ENCODE results near the gene ZMYM2.
"Not testable (repeated sequence)": the region's sequence is repeated elsewhere in the genome, so short reads cannot be mapped to it uniquely, and the experiment has no call there.

Gene ZMYM2

DNA sequence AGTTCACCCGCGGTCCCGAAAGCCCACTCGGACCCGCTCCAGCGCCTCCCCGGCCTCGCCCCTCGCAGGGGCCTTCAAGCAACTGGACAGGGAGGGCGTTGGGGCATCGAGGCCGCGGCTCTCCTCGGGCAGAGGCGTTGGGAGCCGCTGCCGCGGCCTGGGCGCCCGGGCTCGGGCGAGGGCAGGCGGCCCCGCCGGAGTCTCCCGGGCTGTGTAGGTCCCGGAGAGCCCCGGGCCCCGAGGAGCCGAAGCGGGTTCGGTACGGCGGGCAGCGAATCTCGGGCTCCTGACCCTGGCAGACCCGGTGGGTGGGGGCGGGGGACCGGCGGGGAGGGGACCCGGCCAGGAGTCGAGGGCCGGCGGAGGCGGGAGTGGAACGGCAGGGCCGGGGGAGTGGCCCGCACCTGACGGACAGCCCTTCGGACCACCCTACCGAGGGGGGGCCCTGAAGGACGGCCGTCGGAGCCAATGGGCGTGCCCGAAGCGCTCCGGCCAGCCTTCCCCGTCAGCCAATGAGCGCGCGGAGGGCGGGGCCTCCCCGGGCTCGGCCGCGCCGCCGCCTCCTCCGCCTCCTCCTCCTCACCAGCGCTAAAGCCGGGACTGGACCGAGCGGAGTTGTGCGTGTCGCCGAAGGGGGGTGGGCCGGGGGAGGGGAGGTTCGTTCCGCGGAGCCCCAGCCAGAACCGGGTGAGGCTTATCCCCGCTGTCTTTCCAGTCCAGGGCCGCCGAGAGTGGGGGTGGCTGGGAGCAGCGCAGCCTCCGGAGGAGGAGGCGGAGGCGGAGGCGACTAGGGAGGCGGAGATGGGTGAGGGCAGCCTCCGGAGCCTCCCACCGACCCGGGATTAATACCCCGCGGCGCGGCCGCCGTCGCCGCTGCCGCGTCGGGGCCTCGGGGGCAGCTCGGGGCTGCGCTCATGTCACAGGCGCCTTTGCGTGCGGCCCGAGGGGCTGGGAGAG lies at the start of gene ZMYM2:
Gene ZMYM2, plus strand, starts transcription at position 573 of the 957 bp plus-strand sequence. CDS start 34,346 bp downstream, outside the sequence.
- DNase-seq = peak; percentile 98

GRCh38 chr13:19910336-19911072 lies 48.0 kb upstream of the ZMYM2 start:
- no peak for DNase-seq

- peak; percentile 13 for DNase-seq
Observed at GRCh38 chr13:19927117-19927748, 31.3 kb upstream of the ZMYM2 start.

GRCh38 chr13:19940106-19940505 lies 18.4 kb upstream of the ZMYM2 start:
- no peak for DNase-seq

DNA sequence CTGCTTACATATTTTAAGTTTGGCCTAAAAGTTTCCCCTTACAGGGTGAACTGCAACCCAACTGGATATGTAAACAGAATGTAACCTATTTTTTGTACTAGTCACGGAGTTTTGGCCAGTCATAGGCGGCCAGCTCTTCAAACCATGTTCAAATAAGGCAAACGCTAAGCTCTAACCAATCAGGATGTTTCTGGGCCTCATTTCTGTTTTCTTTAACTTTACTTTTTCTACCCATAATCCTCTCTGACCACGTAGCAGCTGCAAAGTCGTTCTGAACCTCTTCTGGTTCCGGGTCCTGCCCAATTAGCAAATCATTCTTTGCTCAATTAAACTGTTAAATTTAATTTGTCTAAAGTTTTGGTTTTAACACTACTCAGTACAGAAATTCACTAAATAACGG lies 8.2 kb upstream of the ZMYM2 start:
- no peak for DNase-seq

GRCh38 chr13:19952850-19953249 lies 5.7 kb upstream of the ZMYM2 start:
- DNase-seq = no peak

- no peak for DNase-seq
Observed at GRCh38 chr13:19955873-19956559, 2.5 kb upstream of the ZMYM2 start.

- peak; percentile 89 for DNase-seq
Observed at GRCh38 chr13:19957320-19958154, 990 bp upstream of the ZMYM2 start.

DNA sequence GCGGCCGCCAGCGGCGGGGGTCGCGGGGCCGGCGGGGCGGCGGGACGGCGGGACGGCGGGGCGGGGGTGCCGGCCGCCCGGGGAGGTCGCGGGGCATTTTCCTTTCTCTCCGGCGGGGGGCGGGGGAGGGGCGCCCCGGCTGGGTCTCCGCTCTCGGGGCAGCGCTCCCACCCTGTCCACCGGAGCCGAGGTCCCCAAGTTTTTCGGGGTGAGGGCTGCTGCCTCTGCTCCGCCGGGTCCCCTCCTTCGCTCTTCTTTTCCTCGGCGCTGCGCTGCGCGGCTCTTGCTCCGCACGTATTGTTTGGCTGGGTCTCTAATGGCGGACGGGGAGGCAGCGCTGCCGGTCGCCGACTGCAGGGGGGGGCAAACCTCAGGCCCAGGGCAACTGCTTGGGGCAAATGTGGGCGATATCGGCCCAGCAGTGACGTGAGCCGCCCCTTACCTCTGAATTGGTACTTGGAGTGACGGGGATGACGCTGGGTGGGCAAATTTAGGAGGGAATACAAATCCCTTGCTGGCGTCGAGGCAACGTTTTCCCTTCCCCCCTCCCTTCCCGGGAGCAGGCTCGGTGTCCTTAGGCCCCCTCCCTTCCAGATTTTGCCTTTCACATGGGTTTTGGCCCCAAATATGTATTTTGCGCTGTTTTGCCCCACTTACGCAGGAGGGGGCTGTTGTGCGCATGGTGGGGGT lies 759 bp downstream of the ZMYM2 start:
- DNase-seq = peak; percentile 47

DNA sequence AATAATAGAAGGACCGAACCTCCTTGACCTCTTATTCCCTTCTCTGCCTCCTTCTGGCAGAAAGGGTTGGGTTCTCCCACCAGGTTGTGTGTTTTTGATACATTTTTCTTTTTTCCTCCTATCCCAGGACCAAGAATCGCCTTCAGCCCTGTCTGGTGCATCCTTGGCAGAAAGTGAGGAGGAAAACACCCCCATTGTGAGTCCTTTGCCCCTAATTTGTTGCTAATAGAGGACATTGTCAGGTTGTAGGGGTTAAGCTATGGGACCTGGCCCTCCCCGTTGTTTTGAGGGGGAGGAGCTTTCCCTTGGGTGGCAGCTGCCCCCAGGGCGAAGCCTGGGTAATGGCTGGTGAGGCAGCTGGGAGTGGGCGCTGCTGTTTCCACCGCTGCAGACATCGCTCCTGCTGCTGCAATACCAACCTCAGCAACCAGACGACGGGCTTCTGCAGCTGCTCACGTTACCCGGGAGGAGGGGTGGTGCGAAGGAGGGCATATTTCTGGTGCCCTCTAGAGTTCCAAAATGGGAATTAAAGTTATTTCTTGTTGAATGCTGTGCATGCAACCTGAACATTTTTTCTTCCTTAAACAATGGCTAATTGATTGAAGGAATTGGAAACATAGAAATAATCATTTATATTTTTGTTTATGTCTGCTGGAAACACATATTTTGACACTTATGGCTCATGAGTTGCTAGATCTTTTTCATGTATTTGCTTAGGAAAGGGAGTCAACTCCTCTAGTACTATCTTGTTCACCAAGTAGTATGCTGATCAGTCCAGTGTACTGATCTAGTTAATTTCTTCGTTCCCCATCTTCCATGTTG lies 1.5 kb downstream of the ZMYM2 start:
- DNase-seq = peak; percentile 90

- no peak for DNase-seq
Observed at GRCh38 chr13:19960653-19960976, 2.1 kb downstream of the ZMYM2 start.

GRCh38 chr13:19961489-19961888 lies 3.0 kb downstream of the ZMYM2 start:
- no peak for DNase-seq

- DNase-seq = no peak
Observed at GRCh38 chr13:19961924-19962323, 3.4 kb downstream of the ZMYM2 start.

DNA sequence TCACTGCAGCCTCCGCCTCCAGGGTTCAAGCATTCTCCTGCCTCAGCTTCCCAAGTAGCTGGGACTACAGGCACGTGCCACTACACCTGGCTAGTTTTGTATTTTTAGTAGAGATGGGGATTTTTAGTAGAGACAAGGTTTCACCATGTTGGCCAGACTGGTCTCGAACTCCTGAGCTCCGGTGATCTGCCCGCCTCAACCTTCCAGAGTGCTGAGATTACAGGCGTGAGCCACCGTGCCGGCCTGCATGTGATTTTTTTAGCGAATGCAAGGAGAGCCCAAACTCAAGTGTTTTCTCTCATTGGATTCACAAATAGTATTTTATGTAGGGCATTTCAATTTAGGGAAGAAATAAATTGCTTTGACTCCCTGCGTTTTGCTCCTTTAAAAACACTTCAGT lies 4.4 kb downstream of the ZMYM2 start:
- DNase-seq = no peak

- no peak for DNase-seq
Observed at GRCh38 chr13:19967621-19968020, 9.1 kb downstream of the ZMYM2 start.

GRCh38 chr13:19974498-19975009 lies 16.0 kb downstream of the ZMYM2 start:
- not testable (repeated sequence) for DNase-seq

DNA sequence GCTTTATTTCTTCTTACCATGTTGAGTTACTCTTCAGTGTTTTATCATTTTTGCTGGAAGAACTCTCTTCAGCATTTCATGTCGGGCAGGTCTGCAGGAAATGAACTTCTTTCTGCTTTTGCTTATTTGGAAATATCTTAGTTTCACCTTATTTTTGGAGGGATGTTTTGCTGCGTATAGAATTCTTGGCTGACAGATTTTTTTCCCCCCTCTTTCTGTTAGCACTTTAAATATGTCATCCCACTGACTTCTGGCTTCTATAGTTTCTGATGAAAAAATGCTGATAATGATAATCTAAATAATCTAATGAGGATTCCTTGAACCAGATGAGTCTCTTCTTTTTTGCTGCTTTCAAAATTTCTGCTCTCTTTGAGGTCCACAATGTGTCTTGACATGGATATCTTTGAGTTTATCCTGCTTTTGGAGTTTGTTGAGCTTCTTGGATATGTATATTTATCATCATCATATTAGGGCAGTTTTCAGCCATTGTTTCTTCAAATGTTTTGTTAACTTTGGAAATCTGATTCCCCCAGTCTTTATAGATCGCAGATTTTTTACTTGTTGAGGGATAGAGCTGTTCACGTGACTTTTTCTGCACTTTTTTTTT lies 20.4 kb downstream of the ZMYM2 start:
- no peak for DNase-seq

DNA sequence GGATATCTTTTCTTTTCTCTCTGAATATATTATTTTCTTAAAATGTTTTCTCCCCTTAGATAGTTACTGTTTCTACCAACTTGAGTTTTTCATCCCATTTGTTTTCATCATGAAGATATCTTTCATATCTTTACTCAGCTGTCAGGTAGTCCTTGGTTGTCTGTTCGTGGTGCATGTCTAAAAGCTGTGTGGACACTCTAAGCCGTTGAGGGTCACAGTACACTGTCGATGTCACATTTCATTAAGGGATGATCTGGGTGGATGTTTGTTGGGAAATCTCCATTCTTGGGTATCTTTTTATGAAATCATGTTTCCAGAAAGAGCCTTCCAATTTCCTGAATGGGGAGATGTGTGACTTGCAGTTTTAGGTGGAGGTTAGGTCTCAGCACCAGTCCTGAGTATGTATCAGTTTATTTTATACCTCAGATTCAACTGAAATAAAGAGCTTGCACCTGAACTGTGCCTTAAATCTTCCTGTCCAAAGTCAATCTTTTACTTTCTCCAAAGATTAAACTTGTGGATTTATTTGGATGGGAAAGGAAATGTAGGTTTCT lies 23.2 kb downstream of the ZMYM2 start:
- DNase-seq = no peak

GRCh38 chr13:19982447-19983043 lies 24.0 kb downstream of the ZMYM2 start:
- no peak for DNase-seq
